Glutamatergic neuron (in vitro differentiated cells): ENCODE results near the gene TKT. TPM values are rescaled to one million over a fixed set of nuclear protein-coding genes. Genes with fewer than 3 reads are reported as not detected.

Source experiments
- DNase-seq: peaks from one replicate; pipeline ENCODE4 v3.0.0; 2022
- H3K27ac Mint-ChIP-seq: one replicate; pipeline ENCODE4 v1.8.0; 2020; ENCODE audit warnings: mild to moderate bottlenecking, mixed read lengths, inconsistent platforms; ENCODE audit not compliant: unreplicated experiment
- H3K27me3 Mint-ChIP-seq: one replicate; pipeline ENCODE4 v1.8.0; 2020; ENCODE audit warnings: mild to moderate bottlenecking, moderate library complexity, mixed read lengths, inconsistent platforms; ENCODE audit not compliant: unreplicated experiment
- H3K36me3 Mint-ChIP-seq: one replicate; pipeline ENCODE4 v1.8.0; 2020; ENCODE audit warnings: mild to moderate bottlenecking, mixed read lengths, inconsistent platforms; ENCODE audit not compliant: unreplicated experiment
- H3K4me1 Mint-ChIP-seq: one replicate; pipeline ENCODE4 v1.8.0; 2020; ENCODE audit warnings: mild to moderate bottlenecking, low read depth, mixed read lengths, inconsistent platforms; ENCODE audit not compliant: unreplicated experiment
- H3K4me3 Mint-ChIP-seq: one replicate; pipeline ENCODE4 v1.8.0; 2020; ENCODE audit warnings: mild to moderate bottlenecking, mixed read lengths, inconsistent platforms; ENCODE audit not compliant: unreplicated experiment
- H3K9me3 Mint-ChIP-seq: one replicate; pipeline ENCODE4 v1.8.0; 2020; ENCODE audit warnings: mild to moderate bottlenecking, moderate library complexity, mixed read lengths, inconsistent platforms; ENCODE audit not compliant: unreplicated experiment
- CTCF ChIP-seq: fragments of 200-600 bp; sonication (generic); IDR thresholded peaks from one replicate; pipeline ENCODE4 v1.5.0; 2021; ENCODE audit not compliant: partially characterized antibody, unreplicated experiment
- total RNA-seq: library from RNA; stranded (reverse); fragmentation: NEBNext Ultra II Directional; extraction: Animal tissue kit (Norgen Biotek cat#: 25700); gene quantifications from one replicate; pipeline ENCODE4 v1.2.1, GENCODE V29; 2021; ENCODE audit not compliant: unreplicated experiment

Gene TKT
- total RNA-seq, 1 donor from 2014 or later = 265 TPM

- no peak for TF ChIP-seq CTCF
- no peak overlapping the region for H3K27ac Mint-ChIP-seq
- no peaks in the 10 kb centered on the region for H3K4me1 Mint-ChIP-seq
- H3K27me3 Mint-ChIP-seq = peaks cover 2% of the 10 kb centered on the region
- H3K9me3 Mint-ChIP-seq = peaks cover 4% of the 10 kb centered on the region
- H3K36me3 Mint-ChIP-seq = no peaks in the 10 kb centered on the region
- DNase-seq = no peak
- H3K4me3 Mint-ChIP-seq = no peak overlapping the region
Measured at GRCh38 chr3:53213276-53213675, 42.5 kb downstream of the TKT start.

- peaks cover 2% of the 10 kb centered on the region for H3K27me3 Mint-ChIP-seq
- peaks cover 4% of the 10 kb centered on the region for H3K9me3 Mint-ChIP-seq
- H3K4me3 Mint-ChIP-seq = no peak overlapping the region
- H3K27ac Mint-ChIP-seq = no peak overlapping the region
- peaks cover 3% of the 10 kb centered on the region for H3K4me1 Mint-ChIP-seq
- no peaks in the 10 kb centered on the region for H3K36me3 Mint-ChIP-seq
- no peak for TF ChIP-seq CTCF
- DNase-seq = no peak
Measured at GRCh38 chr3:53211706-53212702, 43.8 kb downstream of the TKT start.

- H3K4me1 Mint-ChIP-seq = peaks cover 3% of the 10 kb centered on the region
- no peaks in the 10 kb centered on the region for H3K27me3 Mint-ChIP-seq
- H3K4me3 Mint-ChIP-seq = no peak overlapping the region
- no peak for TF ChIP-seq CTCF
- no peak overlapping the region for H3K27ac Mint-ChIP-seq
- H3K9me3 Mint-ChIP-seq = peaks cover 1% of the 10 kb centered on the region
- H3K36me3 Mint-ChIP-seq = no peaks in the 10 kb centered on the region
- no peak for DNase-seq
Measured at GRCh38 chr3:53202331-53203015, 53.3 kb downstream of the TKT start.

GRCh38 chr3:53200501-53201498, 55.0 kb downstream of the TKT start:
- Mint-ChIP-seq H3K4me3 (no peak overlapping the region), H3K27ac (no peak overlapping the region), H3K36me3 (no peaks in the 10 kb centered on the region), H3K27me3 (no peaks in the 10 kb centered on the region), H3K9me3 (peaks cover 1% of the 10 kb centered on the region), H3K4me1 (no peaks in the 10 kb centered on the region)
- no peak for DNase-seq
- TF ChIP-seq CTCF = no peak
